NCI-H146 treated with DMSO at 0.1 percent for 48 hours (cell line): ENCODE measurements around the gene ENHO.
"Not testable (repeated sequence)": the region's sequence is repeated elsewhere in the genome, so short reads cannot be mapped to it uniquely, and the experiment has no call there.

Experiments used
- DNase-seq: peaks from one replicate; lab custom pipeline; 2025; ENCODE audit not compliant: unreplicated experiment; lab: John Stamatoyannopoulos, UW

Gene ENHO

DNA sequence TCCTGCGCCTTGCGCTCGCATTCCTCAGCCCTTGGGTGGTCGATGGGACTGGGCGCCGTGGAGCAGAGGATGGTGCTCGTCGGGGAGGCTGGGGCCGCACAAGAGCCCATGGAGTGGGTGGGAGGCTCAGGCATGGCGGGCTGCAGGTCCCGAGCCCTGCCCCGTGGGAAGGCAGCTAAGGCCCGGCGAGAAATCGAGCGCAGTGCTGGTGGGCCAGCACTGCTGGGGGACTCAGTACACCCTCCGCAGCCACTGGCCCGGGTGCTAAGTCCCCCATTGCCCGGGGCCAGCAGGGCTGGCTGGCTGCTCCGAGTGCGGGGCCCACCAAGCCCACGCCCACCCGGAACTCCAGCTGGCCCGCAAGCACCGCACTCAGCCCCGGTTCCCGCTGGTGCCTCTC, 40.0 kb downstream of the ENHO start:
- DNase-seq: not testable (repeated sequence)

DNA sequence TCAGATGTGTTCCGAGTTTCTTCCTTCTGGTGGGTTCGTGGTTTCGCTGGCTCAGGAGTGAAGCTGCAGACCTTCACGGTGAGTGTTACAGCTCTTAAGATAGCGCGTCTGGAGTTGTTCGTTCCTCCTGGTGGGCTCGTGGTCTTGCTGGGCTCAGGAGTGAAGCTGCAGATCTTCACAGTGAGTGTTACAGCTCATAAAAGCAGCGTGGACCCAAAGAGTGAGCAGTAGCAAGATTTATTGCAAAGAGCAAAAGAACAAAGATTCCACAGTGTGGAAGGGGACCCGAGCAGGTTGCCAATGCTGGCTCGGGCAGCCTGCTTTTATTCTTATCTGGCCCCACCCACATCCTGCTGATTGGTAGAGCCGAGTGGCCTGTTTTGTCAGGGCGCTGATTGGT, 41.2 kb downstream of the ENHO start:
- DNase-seq: not testable (repeated sequence)

DNA sequence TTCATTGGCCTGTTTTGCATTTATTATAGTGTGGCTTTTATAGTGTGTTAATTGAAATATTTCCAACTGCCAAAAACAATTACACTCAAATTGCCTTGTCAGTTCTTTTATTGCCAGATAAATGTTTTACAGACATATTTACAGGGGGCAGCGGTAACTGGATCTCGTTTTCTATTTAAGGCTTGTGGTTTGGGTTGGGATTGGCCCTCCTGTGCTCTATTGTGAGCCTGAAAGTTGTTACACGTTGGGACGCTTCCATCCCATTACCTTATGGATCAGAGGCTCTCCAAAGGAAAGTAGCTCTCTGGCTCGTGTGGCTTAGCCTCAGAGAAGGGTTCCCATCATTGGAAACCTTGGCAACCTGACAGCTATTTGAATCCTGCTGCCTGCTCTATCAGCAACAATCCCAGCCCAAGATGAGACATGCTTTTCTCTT, 43.3 kb downstream of the ENHO start:
- no peak for DNase-seq

DNA sequence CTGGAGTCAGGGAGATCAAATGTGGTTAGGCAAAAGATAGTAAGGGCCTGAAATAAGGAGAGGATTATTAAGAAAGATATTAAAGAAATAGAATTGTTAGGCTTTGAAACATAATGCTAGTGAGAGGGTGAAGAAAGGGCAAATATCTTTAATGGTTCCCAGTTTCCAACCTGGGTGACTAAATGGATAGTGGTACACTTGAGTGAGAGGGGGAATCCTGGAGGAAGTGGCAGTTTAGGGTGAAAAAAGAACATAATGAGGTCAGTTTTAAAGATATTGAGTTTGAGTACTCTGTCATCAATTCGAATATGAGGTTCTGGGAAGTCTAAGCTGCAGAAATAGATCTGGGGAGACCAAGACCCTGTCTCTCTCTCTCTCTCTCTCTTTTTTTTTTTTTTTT, 45.2 kb downstream of the ENHO start:
- DNase-seq: no peak

DNA sequence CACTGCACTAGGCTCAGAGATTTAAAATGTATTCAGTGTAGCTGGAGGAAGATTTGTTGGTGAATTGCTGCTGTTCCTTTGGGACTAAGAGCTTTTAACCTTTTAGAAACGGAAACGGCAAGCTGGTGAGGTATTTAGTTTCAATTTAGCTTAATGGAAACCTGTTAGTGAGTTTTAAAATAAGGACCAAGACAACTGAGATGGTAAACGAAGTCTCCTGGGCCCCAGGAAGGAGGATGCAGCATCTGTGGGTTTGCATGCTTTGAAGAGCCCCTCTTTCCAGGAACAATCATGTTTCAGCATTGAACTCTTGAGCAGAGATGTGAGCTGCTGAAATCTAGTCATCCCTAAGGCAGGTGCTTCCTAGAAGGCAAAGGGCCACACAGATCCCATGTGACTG, 47.7 kb downstream of the ENHO start:
- no peak for DNase-seq
